Retinal pigment epithelial cell (primary cell): ENCODE data around the gene MSRB2.

ENCODE experiments used
- DNase-seq: peaks from one replicate; pipeline ENCODE4 v3.0.0-alpha.2; 2010; ENCODE audit warnings: low read depth
- H3K4me3 ChIP-seq: 2 replicates; pipeline ENCODE4 v1.5.1; 2011; ENCODE audit warnings: mild to moderate bottlenecking, low read length, control low read depth, moderate library complexity
- CTCF ChIP-seq: conservative IDR thresholded peaks from 2 replicates; pipeline ENCODE4 v1.5.1; 2011; ENCODE audit warnings: low read depth, low read length, control low read depth, inconsistent platforms

MSRB2 gene

DNA sequence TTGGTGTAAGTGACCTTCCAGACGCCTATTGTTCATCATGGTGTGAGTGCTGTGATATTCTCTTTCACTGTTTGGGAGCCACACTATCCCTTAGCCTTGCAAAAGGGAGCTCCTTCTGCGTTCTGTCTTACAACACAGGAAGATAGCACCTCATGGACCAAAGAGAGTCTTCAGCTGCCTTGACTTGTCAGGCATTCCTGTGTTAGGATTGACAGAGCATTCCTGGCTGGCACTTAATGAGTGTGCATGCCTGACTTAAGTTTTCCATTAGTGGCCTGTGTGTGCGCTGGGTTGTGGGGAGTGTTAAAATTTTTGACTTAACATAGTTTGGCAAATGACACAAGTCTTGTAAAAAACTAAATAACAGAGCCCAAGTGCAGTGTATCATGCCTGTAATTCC, 21.9 kb upstream of the MSRB2 start:
- DNase-seq, result no peak
- no peak overlapping the region for H3K4me3 ChIP-seq
- no peak for TF ChIP-seq CTCF

- DNase-seq, result no peak
- no peak for TF ChIP-seq CTCF
Measured at GRCh38 chr10:23075672-23076071, 19.7 kb upstream of the MSRB2 start.

GRCh38 chr10:23078114-23078513, 17.3 kb upstream of the MSRB2 start:
- DNase-seq, result no peak
- no peak for TF ChIP-seq CTCF
- H3K4me3 ChIP-seq, result no peak overlapping the region

More at GRCh38 chr10:23075672-23076071, 19.7 kb upstream of the MSRB2 start:
- H3K4me3 ChIP-seq, result no peak overlapping the region

GRCh38 chr10:23079700-23080099, 15.7 kb upstream of the MSRB2 start:
- TF ChIP-seq CTCF, result no peak
- DNase-seq, result no peak
- no peak overlapping the region for H3K4me3 ChIP-seq

- no peak for TF ChIP-seq CTCF
- DNase-seq, result no peak
- no peak overlapping the region for H3K4me3 ChIP-seq
Measured at GRCh38 chr10:23080262-23080661, 15.1 kb upstream of the MSRB2 start.

DNA sequence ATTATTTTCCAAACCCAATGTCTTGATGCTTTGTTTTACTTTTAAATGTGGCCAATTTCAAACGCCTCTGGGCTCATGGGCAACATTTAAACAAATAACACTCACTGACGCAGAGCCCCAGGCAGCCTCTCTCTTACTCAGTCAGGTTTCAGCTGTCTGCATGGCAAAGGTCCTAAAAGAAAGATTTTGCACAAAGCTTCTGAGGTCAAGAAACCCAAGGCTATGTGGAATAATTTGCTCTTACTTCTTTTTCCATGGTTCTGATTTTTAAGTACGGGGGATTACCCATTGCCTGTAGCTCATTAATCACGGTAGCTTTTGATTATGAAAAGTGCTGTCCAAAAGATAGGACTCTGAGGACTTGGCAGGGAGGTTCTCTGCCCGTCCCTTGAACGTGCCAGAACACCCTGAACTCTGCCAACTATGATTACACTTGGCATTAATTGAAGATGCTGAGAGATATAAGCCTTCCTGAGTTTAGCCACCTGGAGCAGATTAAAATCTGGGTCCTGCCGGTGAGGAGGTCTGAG, 14.1 kb upstream of the MSRB2 start:
- no peak for TF ChIP-seq CTCF
- H3K4me3 ChIP-seq, result no peak overlapping the region
- DNase-seq, result no peak

DNA sequence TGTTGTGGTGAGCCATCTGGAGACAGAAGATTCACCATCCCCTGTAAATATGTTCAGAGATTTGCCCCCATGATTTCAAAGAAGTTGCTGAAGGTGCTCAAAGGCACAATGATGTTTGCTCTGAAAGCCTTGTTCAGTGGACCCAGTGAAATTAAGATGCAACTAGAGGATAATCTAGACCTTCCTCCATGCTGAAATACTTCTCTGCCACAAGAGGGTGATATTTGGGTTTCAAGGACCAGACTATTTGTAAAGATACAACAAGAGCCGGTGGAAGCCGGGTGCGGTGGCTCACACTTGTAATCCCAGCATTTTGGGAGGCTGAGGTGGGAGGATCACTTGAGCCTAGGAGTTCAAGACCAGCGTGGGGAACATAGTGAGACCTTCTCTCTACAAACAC, 13.5 kb upstream of the MSRB2 start:
- no peak overlapping the region for H3K4me3 ChIP-seq
- DNase-seq, result no peak
- TF ChIP-seq CTCF, result peak; percentile 25
